Measurements from ENCODE around the gene MOK.
"Not testable (repeated sequence)": the region's sequence is repeated elsewhere in the genome, so short reads cannot be mapped to it uniquely, and the experiment has no call there.

Gene MOK

GRCh38 chr14:102249981-102250380 lies 55.0 kb downstream of the MOK start:
- in situ Hi-C loops (cut with MboI; ENCODE audit: low sequenced_read_pairs) = no loop called here

GRCh38 chr14:102249041-102249440 lies 55.9 kb downstream of the MOK start:
- in situ Hi-C loops (cut with MboI; ENCODE audit: low sequenced_read_pairs) = no loop called here

GRCh38 chr14:102248121-102248520 lies 56.8 kb downstream of the MOK start:
- in situ Hi-C loops (cut with MboI; ENCODE audit: low sequenced_read_pairs) = no loop called here

GRCh38 chr14:102246071-102246470 lies 58.9 kb downstream of the MOK start:
- in situ Hi-C loops (cut with MboI; ENCODE audit: low sequenced_read_pairs) = no loop called here

- in situ Hi-C loops (cut with MboI; ENCODE audit: low sequenced_read_pairs) = not testable (repeated sequence)
Observed at GRCh38 chr14:102243795-102244194, 61.2 kb downstream of the MOK start.

GRCh38 chr14:102241147-102241546 lies 63.8 kb downstream of the MOK start:
- in situ Hi-C loops (cut with MboI; ENCODE audit: low sequenced_read_pairs) = no loop called here

- in situ Hi-C loops (cut with MboI; ENCODE audit: low sequenced_read_pairs) = not testable (repeated sequence)
Observed at GRCh38 chr14:102240481-102240880, 64.5 kb downstream of the MOK start.

GRCh38 chr14:102239231-102239630 lies 65.7 kb downstream of the MOK start:
- in situ Hi-C loops (cut with MboI; ENCODE audit: low sequenced_read_pairs) = no loop called here

GRCh38 chr14:102238766-102239165 lies 66.2 kb downstream of the MOK start:
- in situ Hi-C loops (cut with MboI; ENCODE audit: low sequenced_read_pairs) = no loop called here

- in situ Hi-C loops (cut with MboI; ENCODE audit: low sequenced_read_pairs) = no loop called here
Observed at GRCh38 chr14:102238131-102238530, 66.8 kb downstream of the MOK start.

GRCh38 chr14:102236026-102236425 lies 68.9 kb downstream of the MOK start:
- in situ Hi-C loops (cut with MboI; ENCODE audit: low sequenced_read_pairs) = no loop called here

GRCh38 chr14:102235275-102235897 lies 69.6 kb downstream of the MOK start:
- in situ Hi-C loops (cut with MboI; ENCODE audit: low sequenced_read_pairs) = no loop called here

GRCh38 chr14:102234331-102235264 lies 70.4 kb downstream of the MOK start:
- in situ Hi-C loops (cut with MboI; ENCODE audit: low sequenced_read_pairs) = no loop called here

- in situ Hi-C loops (cut with MboI; ENCODE audit: low sequenced_read_pairs) = no loop called here
Observed at GRCh38 chr14:102233081-102233480, 71.9 kb downstream of the MOK start.

GRCh38 chr14:102232348-102232625 lies 72.7 kb downstream of the MOK start:
- in situ Hi-C loops (cut with MboI; ENCODE audit: low sequenced_read_pairs) = no loop called here

- in situ Hi-C loops (cut with MboI; ENCODE audit: low sequenced_read_pairs) = no loop called here
Observed at GRCh38 chr14:102231476-102232347, 73.3 kb downstream of the MOK start.

GRCh38 chr14:102230481-102231210 lies 74.3 kb downstream of the MOK start:
- in situ Hi-C loops (cut with MboI; ENCODE audit: low sequenced_read_pairs) = no loop called here

GRCh38 chr14:102229739-102230092 lies 75.2 kb downstream of the MOK start:
- in situ Hi-C loops (cut with MboI; ENCODE audit: low sequenced_read_pairs) = no loop called here

- in situ Hi-C loops (cut with MboI; ENCODE audit: low sequenced_read_pairs) = no loop called here
Observed at GRCh38 chr14:102229071-102229738, 75.8 kb downstream of the MOK start.

GRCh38 chr14:102227184-102227964 lies 77.6 kb downstream of the MOK start:
- in situ Hi-C loops (cut with MboI; ENCODE audit: low sequenced_read_pairs) = no loop called here
